ENCODE data around the gene APPL1. TPM values are rescaled to one million over a fixed set of nuclear protein-coding genes. Genes with fewer than 3 reads are reported as not detected.

APPL1 gene
- total and polyA plus RNA-seq, 2 of the 8 experiments (the other 6 are each of a cell fraction or from before 2014, with no cell fraction given): 9.4 to 34.4 TPM

- Histone ChIP-seq H3K4me3 (ENCODE audit: extremely low read depth in 1 of 4, insufficient read depth in 2 of 4, low read depth in 3 of 4, low read length in 4 of 4) (no peak overlapping the region), H2BK12ac (ENCODE audit: low read depth, low read length) (no peak overlapping the region), H3K4ac (replicated peaks; ENCODE audit: insufficient read length, low read depth, low read length) (no peak overlapping the region), H2BK5ac (ENCODE audit: low read depth, low read length) (no peak overlapping the region), H3K36me3 (ENCODE audit: control insufficient read depth in 2 of 4, insufficient read depth in 4 of 4, low read length in 3 of 4) (no peaks in the 10 kb centered on the region), H4K20me1 (replicated peaks in 1 of 2; ENCODE audit: control insufficient read depth in 1 of 2, insufficient read depth in 2 of 2, low read length in 2 of 2) (no peaks in the 10 kb centered on the region), H3K23me2 (ENCODE audit: low read depth, low read length) (no peaks in the 10 kb centered on the region), H3K79me2 (ENCODE audit: control insufficient read depth in 1 of 2, insufficient read depth in 2 of 2, low read length in 2 of 2) (no peaks in the 10 kb centered on the region), H2AK5ac (ENCODE audit: low read depth, low read length) (no peak overlapping the region), H2AFZ (ENCODE audit: low read length) (no peak overlapping the region), H2BK20ac (ENCODE audit: low read length) (no peak overlapping the region), H2BK15ac (ENCODE audit: low read length) (no peak overlapping the region), H3K9ac (replicated peaks in 1 of 4; ENCODE audit: extremely low read depth in 1 of 4, low read depth in 3 of 4, low read length in 3 of 4) (no peak overlapping the region), H3K56ac (replicated peaks; ENCODE audit: insufficient read length, low read depth, low read length) (no peak overlapping the region), H4K8ac (ENCODE audit: extremely low read depth, insufficient read depth, low read length) (no peak overlapping the region), H4K5ac (ENCODE audit: insufficient read length, low read depth, low read length) (no peak overlapping the region), H3K27ac (ENCODE audit: low read depth, low read length) (no peak overlapping the region), H4K91ac (replicated peaks; ENCODE audit: insufficient read length, low read length) (no peak overlapping the region), H3K4me1 (replicated peaks in 1 of 4; ENCODE audit: control insufficient read depth in 3 of 4, insufficient read depth in 4 of 4, low read length in 3 of 4) (no peaks in the 10 kb centered on the region; a peak in 1 of 7 replicates), H3K18ac (ENCODE audit: extremely low read depth, low read length) (no peak overlapping the region), H3K79me1 (ENCODE audit: low read depth, low read length) (no peaks in the 10 kb centered on the region), H3K4me2 (ENCODE audit: insufficient read depth in 1 of 2, low read depth in 2 of 2, low read length in 2 of 2) (no peak overlapping the region), H3K9me3 (ENCODE audit: insufficient read depth in 2 of 2, low read depth in 1 of 2, low read length in 1 of 2) (no peaks in the 10 kb centered on the region), H3K23ac (ENCODE audit: insufficient read length) (no peak overlapping the region), H2BK120ac (replicated peaks; ENCODE audit: low read depth, low read length) (no peak overlapping the region), H3K14ac (ENCODE audit: insufficient read length) (no peak overlapping the region), H3K27me3 (replicated peaks in 1 of 4; ENCODE audit: control insufficient read depth in 3 of 4, extremely low read depth in 1 of 4, insufficient read depth in 3 of 4, low read length in 3 of 4) (no peaks in the 10 kb centered on the region)
- POLR2A ChIA-PET (ENCODE audit: partially characterized antibody): no interaction called here
- FAIRE-seq (no peak), DNase-seq (ENCODE audit: low read depth in 1 of 2, low spot score in 2 of 2) (no peak)
- CTCF ChIA-PET (ENCODE audit: partially characterized antibody): interaction anchor here (0.6 to 6.5 kb wide), 5 partner anchors 13 to 95 kb away, joined by 3 to 34 read pairs (median 9); no protein-coding TSS in a partner anchor
- 91% methylated on average over 3 of the region's 3 CpGs; no CpG with 5 or more reads in 1 of the 2 experiments for WGBS, 2 experiments (ENCODE audit: extremely low coverage in 1 of 2, insufficient coverage in 1 of 2, insufficient read length in 1 of 2, insufficient replicate concordance in 2 of 2, low coverage in 1 of 2, low lambda C conversion rate in 2 of 2, missing lambda C conversion rate in 1 of 2)
- no peak for TF ChIP-seq MAFK (IDR thresholded peaks at IDR 0.05; ENCODE audit: low read depth, low read length)
Observed at GRCh38 chr3:57192028-57192427, 35.5 kb upstream of the APPL1 start.

Measured in H1 (cell line).